Activated CD4-positive, alpha-beta T cell treated with anti-CD3 and anti-CD28 coated beads, Interleukin-2, amount 50 U/mL, for 24 hours (primary cell): ENCODE data around the gene ALPL.

Source experiments
- DNase-seq, 2 donors: peaks; one replicate each; pipeline ENCODE4 v3.0.0-alpha.2; 2020; ENCODE audit warnings: low read depth in 1 of 2, low spot score in 1 of 2

ALPL gene

DNA sequence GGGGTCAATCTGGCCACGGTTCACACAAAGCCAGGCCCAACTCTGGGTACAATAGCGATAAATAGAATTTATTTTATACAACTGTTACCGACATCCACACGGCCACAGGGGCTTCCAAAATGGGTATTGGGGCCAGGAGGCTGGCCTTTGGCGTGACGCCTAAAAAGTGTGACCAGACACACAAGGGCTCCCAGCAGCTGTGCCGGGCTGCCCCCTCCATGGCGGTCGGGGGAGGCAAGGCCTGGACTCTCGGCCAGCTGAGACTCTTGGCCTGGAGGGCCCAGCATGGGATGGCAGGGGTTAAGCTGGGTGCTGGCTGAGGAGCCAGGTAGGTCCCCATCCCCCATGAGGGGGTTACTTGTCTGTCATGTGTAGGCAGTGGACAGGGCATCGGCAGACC is 87.0 kb downstream of the ALPL start:
- no peak for DNase-seq

DNA sequence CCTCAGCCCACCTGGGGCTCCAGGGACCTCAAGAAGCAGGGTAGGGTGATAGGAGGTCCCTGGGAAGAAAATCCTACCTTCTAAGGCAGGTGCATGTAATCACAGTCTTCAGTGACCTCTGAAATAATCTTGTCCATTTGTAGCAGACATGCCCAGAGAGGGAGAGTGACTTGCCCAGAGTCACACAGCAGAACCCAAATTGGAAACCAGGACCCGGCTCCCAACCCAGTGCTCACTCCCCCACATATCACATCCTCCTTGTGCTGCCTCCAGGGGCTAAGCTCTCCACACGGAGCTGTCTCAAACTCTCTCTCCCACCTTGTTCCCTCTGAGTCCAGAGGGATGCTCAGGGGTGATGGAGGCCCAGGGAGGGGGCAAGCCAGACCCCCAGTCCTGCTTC is 87.4 kb downstream of the ALPL start:
- no peak for DNase-seq

- no peak for DNase-seq
Measured at GRCh38 chr1:21597753-21598152, 88.5 kb downstream of the ALPL start.

DNA sequence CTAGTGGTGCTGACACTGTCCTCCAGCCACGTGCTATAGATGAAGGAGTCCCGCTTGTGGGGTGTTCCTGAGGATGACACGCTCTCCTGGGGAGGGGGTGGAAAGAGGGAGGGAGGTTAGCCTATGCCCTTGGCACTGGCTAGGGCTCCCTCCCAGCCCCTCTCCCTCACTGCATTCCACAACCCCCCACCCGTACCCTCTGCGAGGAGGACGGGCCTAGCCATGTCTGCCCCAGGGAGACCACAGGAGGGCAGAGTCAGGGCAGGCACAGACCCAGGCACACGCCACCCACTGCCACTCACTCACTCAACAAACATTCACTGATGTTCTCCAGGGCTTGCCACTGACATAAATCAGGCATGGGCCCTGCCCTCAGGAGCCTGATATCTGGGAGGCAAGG is 89.2 kb downstream of the ALPL start:
- no peak for DNase-seq

GRCh38 chr1:21598904-21599303 is 89.7 kb downstream of the ALPL start:
- DNase-seq = no peak

DNA sequence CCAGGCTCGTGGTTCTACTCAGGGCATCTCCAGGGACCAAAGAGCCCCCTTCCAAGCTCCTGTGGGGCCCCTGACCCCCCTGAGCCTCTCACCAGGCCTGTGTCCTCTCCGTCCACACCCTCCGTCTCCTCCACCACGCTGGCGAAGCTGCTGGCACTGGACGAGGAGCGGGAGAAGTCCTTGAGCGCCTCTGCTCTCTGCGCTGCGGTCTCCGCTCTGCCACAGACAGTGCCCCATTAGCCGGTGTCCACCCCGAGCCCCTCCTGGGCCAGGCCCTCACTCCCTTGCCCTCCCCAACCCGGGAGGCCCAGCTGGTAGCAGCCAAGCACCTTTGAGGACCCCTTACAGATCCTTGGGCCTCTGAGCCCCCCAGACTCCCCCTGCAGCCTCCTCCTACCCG is 90.2 kb downstream of the ALPL start:
- DNase-seq = no peak

- no peak for DNase-seq
Measured at GRCh38 chr1:21601278-21602048, 92.2 kb downstream of the ALPL start.

DNA sequence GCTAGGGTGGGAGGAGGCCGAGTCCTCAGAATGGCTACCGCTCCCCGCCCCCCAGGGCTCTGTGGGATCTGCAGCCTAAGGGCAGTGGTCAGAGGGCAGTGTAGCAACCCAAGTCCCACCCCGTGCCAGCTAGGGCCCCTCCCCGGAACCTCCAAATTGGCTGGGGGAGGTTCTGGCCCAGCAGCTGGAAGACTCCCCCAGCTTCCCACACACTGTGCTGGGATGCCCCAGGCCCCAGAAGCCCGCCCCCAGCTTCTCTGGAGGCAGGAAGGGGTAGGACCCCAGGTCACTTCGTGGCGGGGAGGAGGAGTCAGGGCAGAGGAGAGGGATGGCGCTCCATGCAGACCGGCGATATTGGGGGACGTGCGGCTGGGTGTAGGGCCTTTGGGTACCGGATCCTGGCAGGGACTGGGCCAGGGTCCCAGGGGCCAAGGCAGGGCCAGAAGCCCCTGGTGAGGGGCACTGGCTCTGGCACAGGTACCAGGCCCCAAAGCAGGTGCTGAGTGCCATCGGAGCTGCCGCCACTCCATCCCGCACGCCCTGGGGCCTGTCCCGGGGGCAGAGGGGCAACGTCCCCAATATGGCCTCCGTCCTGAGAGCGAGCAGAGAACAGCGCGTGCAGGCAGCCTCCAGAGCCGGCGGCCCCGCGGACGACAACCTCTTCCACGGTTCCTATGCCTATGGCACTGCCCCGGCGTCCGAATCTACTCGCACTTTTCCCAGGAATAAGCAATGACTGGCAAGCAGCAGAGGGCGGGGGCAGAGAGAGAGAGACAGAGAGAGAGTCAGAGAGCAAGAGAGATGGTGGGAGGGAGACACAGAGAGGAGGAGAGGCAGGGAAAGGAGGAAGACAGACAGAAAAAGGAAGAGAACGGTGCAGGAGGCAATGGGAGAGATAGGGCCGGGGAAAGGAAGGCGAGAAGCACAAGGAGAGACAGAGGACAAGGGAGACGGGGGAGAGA is 94.2 kb downstream of the ALPL start:
- no peak for DNase-seq

DNA sequence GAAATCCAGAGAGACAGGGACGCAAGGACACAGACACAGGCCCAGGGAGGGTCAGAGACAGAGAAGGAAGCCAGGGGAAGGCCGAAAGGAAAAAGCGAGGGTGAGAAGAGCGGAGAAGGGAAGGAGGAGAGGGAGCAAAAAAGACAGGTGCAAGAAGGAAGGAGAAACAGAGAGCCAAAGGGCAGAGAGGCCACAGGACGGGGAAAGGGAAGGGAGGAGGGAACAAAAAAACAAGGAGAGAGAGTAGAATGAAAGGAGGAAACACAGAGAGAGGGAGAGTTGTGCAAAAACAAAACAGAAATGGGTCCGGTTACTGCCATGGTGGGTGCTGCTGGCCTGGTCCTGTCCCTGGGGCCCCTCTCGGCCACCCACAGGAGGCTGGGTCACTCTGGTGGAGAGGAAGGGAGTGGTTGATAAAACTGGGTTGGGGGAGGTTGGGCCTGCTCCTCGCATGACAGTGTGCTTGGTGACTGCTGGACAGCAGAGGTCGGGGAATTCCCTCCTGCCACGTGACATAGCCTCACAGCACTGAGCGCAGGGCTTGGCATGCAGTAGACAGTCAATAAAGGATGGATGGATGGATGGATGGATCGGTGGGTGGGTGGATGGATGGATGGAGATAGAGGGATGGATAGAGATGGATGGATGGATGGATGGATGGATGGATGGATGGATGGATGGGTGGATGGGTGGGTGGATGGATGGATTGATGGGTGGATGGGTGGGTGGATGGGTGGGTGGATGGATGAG is 95.2 kb downstream of the ALPL start:
- no peak for DNase-seq

DNA sequence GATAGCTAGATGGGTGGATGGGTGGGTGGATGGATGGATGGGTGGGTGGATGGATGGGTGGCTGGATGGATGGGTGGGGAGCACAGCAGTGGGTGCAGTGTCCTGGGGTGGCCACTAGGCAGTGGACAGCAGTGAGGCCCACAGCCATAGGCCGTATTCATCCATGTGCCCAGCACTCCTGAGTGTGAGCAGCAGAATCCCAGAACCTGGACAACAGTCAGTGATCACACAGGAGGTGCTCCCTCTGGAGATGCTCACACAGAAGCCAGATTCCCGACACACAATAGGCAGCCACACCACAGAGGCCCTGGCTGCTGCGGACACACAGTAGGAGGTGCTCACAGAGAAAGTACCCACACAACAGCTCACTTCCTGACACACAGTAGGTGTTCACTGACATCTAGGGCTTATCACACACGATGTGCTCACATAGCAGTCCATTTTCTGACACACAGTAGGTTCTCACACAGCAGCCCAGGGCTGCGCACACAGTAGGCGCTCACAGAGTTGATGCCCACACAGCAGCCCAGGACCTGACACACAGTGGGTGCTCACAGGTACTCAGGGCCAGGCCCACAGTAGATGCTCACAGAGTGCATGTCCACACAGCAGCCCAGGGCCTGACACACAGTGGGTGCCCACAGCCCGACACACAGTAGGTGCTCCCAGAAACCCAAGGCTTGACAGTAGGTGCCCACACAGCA is 95.9 kb downstream of the ALPL start:
- no peak for DNase-seq

DNA sequence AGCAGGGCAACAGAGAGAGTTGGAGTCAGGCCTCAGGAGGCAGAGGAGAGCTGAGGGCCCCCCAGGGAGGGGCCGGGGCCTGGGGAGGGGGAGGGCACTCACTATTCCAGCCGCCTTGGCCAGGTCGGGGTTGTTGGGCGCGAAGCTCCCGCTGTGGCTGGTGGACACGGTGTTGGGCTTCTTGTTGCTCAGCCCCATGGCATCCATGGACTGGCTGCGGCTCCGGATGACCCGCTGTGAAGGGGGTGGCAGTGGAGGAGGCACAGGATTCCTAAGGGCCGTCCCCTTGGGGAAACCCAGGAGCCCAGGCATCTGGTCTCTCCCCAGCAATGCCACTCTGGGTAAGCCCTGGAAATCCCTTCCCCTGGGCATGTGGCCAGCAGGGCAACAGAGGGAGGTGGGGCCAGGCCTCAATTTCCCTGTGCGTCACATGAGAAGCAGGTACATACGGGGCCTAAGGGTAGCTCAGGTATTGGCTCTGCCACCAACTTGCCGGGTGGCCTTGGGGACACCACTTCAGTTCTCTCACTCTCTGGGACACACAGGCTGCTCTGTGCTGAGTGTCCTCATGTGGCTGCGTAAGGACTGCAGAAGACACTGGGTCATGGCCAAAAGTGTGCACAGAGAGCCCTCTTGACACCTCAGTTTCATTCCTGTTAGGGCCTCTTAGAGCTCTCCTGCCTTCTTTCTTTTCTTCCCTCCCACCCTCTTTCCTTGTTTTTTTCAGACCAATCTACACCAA is 96.9 kb downstream of the ALPL start:
- DNase-seq = no peak

GRCh38 chr1:21607549-21608529 is 98.6 kb downstream of the ALPL start:
- peak in 1 of 2 donors; percentile 30 for DNase-seq

- DNase-seq = no peak
Measured at GRCh38 chr1:21608798-21609197, 99.6 kb downstream of the ALPL start.

GRCh38 chr1:21610027-21610426 is 100.8 kb downstream of the ALPL start:
- DNase-seq = no peak

DNA sequence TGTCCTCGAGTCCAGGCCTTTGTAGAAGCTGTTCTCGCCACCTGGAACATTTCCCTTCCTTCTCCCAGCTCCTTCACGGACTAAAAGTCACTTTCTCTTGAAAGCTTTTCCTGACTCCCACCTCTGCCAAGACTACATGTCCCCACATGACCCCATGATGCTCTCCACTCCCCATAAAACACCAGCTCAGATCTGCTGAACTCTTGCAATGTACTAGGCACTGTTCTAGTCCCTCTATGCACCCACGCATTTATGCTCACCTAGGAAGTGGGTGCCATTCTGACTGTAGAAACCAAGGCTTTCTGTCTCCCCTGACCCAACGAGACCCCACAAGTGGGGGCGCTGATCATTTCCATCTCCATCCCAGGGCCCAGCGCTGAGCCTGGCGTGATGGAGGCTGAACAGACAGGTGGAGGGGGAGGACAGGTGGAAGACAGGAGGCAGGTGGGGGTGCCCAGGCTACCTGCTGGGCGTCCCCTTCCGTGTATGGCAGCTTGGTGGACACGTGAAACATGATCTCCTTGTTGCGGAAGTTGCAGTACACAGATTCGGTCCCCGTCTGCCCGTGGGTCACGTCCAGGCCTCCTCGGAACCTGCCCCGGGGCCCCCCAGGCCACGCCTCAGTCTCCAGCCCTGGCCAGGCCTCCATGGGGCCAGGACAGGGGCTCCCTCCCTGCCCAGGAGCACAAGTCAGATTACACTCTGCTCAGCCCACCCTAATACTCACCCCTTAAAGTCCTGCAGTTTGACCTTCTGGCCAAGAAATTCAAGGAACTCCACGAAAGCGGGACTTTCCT is 102.0 kb downstream of the ALPL start:
- DNase-seq = no peak

DNA sequence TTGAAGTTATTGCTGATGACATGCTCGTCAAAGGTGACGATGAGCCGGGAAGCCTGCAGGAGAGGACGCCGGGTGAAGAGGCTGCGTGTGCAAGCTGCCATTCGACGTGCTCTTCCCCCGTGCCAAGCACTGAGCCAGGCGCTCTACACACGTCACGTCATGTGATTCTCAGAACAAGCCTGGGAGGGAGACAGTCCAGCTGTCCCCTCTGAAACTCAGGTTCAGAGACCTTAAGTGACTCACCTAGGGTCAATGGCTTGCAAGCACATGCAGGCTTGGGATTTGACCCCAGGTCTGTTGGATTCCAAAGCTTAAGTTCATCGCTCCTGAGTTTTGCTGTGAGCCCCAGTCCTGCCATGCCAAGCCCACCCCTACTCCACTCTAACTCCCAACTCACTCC is 102.8 kb downstream of the ALPL start:
- no peak for DNase-seq

DNA sequence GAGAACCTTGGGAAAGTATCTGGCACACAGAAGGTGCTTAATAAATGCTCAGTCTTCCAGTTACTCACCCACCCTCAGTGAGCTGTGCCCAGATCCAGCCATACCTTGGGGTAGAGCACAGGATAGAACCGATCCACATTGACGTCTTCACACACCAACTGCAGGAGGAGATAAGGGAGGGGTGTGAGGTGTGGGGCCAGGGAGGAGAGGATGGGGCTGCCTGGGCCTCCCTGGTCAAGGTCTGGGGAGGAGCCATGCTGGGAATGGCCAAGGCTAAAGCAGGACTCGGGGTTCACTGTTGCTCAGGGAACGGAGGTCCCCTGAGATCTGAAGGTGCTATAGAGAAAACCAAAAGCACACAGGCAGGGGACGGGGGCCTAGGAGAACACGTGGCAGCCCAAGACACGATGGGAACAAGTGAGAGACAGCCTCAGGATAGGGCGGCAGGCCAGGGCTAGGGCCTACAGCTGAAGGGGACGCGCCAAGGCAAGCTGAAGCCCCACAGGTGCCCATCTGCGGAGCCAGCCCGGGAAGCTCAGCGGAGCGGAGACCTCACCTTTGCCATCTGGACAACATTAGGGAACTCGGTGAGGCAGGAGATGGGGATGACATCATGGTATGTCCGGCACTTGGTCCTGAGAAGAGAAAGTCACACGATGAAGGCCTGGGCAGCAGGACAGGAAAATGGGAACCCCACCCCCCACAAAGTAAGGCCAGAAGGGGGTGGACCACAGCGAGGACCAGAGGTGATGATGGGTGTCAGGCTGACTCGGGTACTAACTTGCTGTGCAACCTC is 104.0 kb downstream of the ALPL start:
- no peak for DNase-seq
